Measurements from ENCODE around the gene PLEKHO1. TPM values are rescaled to one million over a fixed set of nuclear protein-coding genes. Genes with fewer than 3 reads are reported as not detected.
"Not testable (repeated sequence)": the region's sequence is repeated elsewhere in the genome, so short reads cannot be mapped to it uniquely, and the experiment has no call there.

Gene PLEKHO1
- total and polyA plus RNA-seq, 7 experiments from 2014 or later, result 33.4 to 111 (median 65.5) TPM

GRCh38 chr1:150127868-150128267 is 21.8 kb upstream of the PLEKHO1 start:
- Mint-ChIP-seq H3K36me3 (peaks cover 0 to 13% (median 7%) of the 10 kb centered on the region in 5 donors), H3K27me3 (no peaks in the 10 kb centered on the region), H3K27ac (no peak overlapping the region), H3K9me3 (no peaks in the 10 kb centered on the region), H3K4me3 (no peak overlapping the region), H3K4me1 (peaks cover 0 to 2% (median 0%) of the 10 kb centered on the region in 7 donors)
- intact Hi-C loops (cut with micrococcal nuclease), result no loop called here
- H3K27ac ChIP-seq (ENCODE audit: low read depth, low read length), result no peak overlapping the region
- no peak for ATAC-seq
- POLR2A ChIA-PET, result interaction anchor here (0.5 to 0.8 kb wide), 2 partner anchors 9 to 315 kb away, joined by 3 read pairs; no protein-coding TSS in a partner anchor
- no peaks in the 10 kb centered on the region for H3K9me3 ChIP-seq (ENCODE audit: control insufficient read depth in 2 of 3, low read length in 3 of 3)
- CTCF ChIA-PET, result interaction anchor here (0.6 to 2.0 kb wide), 2 partner anchors 23 to 54 kb away, joined by 3 to 8 read pairs; no protein-coding TSS in a partner anchor
- no peaks in the 10 kb centered on the region for H3K4me1 ChIP-seq (ENCODE audit: control insufficient read depth in 2 of 2, insufficient read depth in 2 of 2, low read length in 2 of 2)
- peak in 1 of 9 donors; percentile 27 for DNase-seq
- no peaks in the 10 kb centered on the region for H3K27me3 ChIP-seq (ENCODE audit: control insufficient read depth in 2 of 2, insufficient read depth in 2 of 2, low read length in 2 of 2)
- no peaks in the 10 kb centered on the region for H3K36me3 ChIP-seq (ENCODE audit: control insufficient read depth in 2 of 3, insufficient read depth in 3 of 3, low read length in 3 of 3)
- no peak overlapping the region for H3K4me3 ChIP-seq (ENCODE audit: low read length)

GRCh38 chr1:150132372-150132771 is 17.3 kb upstream of the PLEKHO1 start:
- CTCF ChIA-PET, result interaction anchor here (0.6 kb wide), 1 partner anchor 210 kb away, joined by 3 read pairs; no protein-coding TSS in a partner anchor
- H3K9me3 Mint-ChIP-seq, result no peaks in the 10 kb centered on the region
- DNase-seq (no peak), ATAC-seq (no peak)
- Histone ChIP-seq H3K36me3 (ENCODE audit: control insufficient read depth in 2 of 3, insufficient read depth in 3 of 3, low read length in 3 of 3) (no peaks in the 10 kb centered on the region), H3K4me3 (ENCODE audit: low read length) (no peak overlapping the region), H3K27me3 (ENCODE audit: control insufficient read depth in 2 of 2, insufficient read depth in 2 of 2, low read length in 2 of 2) (no peaks in the 10 kb centered on the region), H3K27ac (ENCODE audit: low read depth, low read length) (no peak overlapping the region), H3K4me1 (ENCODE audit: control insufficient read depth in 2 of 2, insufficient read depth in 2 of 2, low read length in 2 of 2) (no peaks in the 10 kb centered on the region), H3K9me3 (ENCODE audit: control insufficient read depth in 2 of 3, low read length in 3 of 3) (no peaks in the 10 kb centered on the region)
- H3K27me3 Mint-ChIP-seq, result no peaks in the 10 kb centered on the region
- intact Hi-C loops (cut with micrococcal nuclease), result no loop called here
- POLR2A ChIA-PET, result interaction anchor here (0.6 to 1.4 kb wide), 3 partner anchors 18 to 31 kb away, joined by 3 to 8 read pairs (median 4); no protein-coding TSS in a partner anchor
- peaks cover 0 to 4% (median 0%) of the 10 kb centered on the region in 7 donors for H3K4me1 Mint-ChIP-seq
- peaks cover 0 to 10% (median 7%) of the 10 kb centered on the region in 5 donors for H3K36me3 Mint-ChIP-seq
- no peak overlapping the region for H3K4me3 Mint-ChIP-seq
- H3K27ac Mint-ChIP-seq, result no peak overlapping the region

GRCh38 chr1:150134537-150134936 is 15.2 kb upstream of the PLEKHO1 start:
- Mint-ChIP-seq H3K27me3 (no peaks in the 10 kb centered on the region), H3K27ac (no peak overlapping the region)

GRCh38 chr1:150135400-150135799 is 14.3 kb upstream of the PLEKHO1 start:
- DNase-seq; H3K27ac ChIP-seq (ENCODE audit: low read depth, low read length); H3K27ac Mint-ChIP-seq; H3K27me3 ChIP-seq (ENCODE audit: control insufficient read depth in 2 of 2, insufficient read depth in 2 of 2, low read length in 2 of 2); H3K36me3 ChIP-seq (ENCODE audit: control insufficient read depth in 2 of 3, insufficient read depth in 3 of 3, low read length in 3 of 3); H3K9me3 Mint-ChIP-seq; H3K9me3 ChIP-seq (ENCODE audit: control insufficient read depth in 2 of 3, low read length in 3 of 3); H3K4me3 Mint-ChIP-seq; H3K27me3 Mint-ChIP-seq; H3K4me1 ChIP-seq (ENCODE audit: control insufficient read depth in 2 of 2, insufficient read depth in 2 of 2, low read length in 2 of 2); H3K4me1 Mint-ChIP-seq; CTCF ChIA-PET; H3K4me3 ChIP-seq (ENCODE audit: low read length); ATAC-seq; intact Hi-C loops (cut with micrococcal nuclease): not testable (repeated sequence)
- POLR2A ChIA-PET, result interaction anchor here (0.6 kb wide), 1 partner anchor 101 kb away, joined by 3 read pairs; the partner anchor contains the start of gene ANP32E
- H3K36me3 Mint-ChIP-seq, result peaks cover 0 to 11% (median 4%) of the 10 kb centered on the region in 5 donors

More at GRCh38 chr1:150134537-150134936, 15.2 kb upstream of the PLEKHO1 start:
- CTCF ChIA-PET, result no interaction called here
- H3K9me3 Mint-ChIP-seq, result no peaks in the 10 kb centered on the region
- H3K4me3 Mint-ChIP-seq, result no peak overlapping the region
- intact Hi-C loops (cut with micrococcal nuclease), result no loop called here
- Histone ChIP-seq H3K9me3 (ENCODE audit: control insufficient read depth in 2 of 3, low read length in 3 of 3) (no peaks in the 10 kb centered on the region), H3K27ac (ENCODE audit: low read depth, low read length) (no peak overlapping the region), H3K27me3 (ENCODE audit: control insufficient read depth in 2 of 2, insufficient read depth in 2 of 2, low read length in 2 of 2) (no peaks in the 10 kb centered on the region), H3K4me3 (ENCODE audit: low read length) (no peak overlapping the region), H3K36me3 (ENCODE audit: control insufficient read depth in 2 of 3, insufficient read depth in 3 of 3, low read length in 3 of 3) (no peaks in the 10 kb centered on the region), H3K4me1 (ENCODE audit: control insufficient read depth in 2 of 2, insufficient read depth in 2 of 2, low read length in 2 of 2) (no peaks in the 10 kb centered on the region)
- H3K4me1 Mint-ChIP-seq, result peaks cover 0 to 4% (median 0%) of the 10 kb centered on the region in 7 donors
- ATAC-seq, result no peak
- DNase-seq, result no peak
- H3K36me3 Mint-ChIP-seq, result peaks cover 0 to 11% (median 4%) of the 10 kb centered on the region in 5 donors
- POLR2A ChIA-PET, result interaction anchor here (0.6 kb wide), 1 partner anchor 43 kb away, joined by 6 read pairs; no protein-coding TSS in a partner anchor

GRCh38 chr1:150138044-150138443 is 11.7 kb upstream of the PLEKHO1 start:
- Mint-ChIP-seq H3K9me3 (no peaks in the 10 kb centered on the region), H3K4me1 (peaks cover 0 to 9% (median 0%) of the 10 kb centered on the region in 7 donors), H3K27ac (no peak overlapping the region), H3K36me3 (peaks cover 0 to 14% (median 0%) of the 10 kb centered on the region in 5 donors), H3K27me3 (no peaks in the 10 kb centered on the region), H3K4me3 (no peak overlapping the region)
- Histone ChIP-seq H3K36me3 (ENCODE audit: control insufficient read depth in 2 of 3, insufficient read depth in 3 of 3, low read length in 3 of 3) (no peaks in the 10 kb centered on the region), H3K4me1 (ENCODE audit: control insufficient read depth in 2 of 2, insufficient read depth in 2 of 2, low read length in 2 of 2) (no peaks in the 10 kb centered on the region), H3K9me3 (ENCODE audit: control insufficient read depth in 2 of 3, low read length in 3 of 3) (no peaks in the 10 kb centered on the region), H3K4me3 (ENCODE audit: low read length) (no peak overlapping the region), H3K27ac (ENCODE audit: low read depth, low read length) (no peak overlapping the region), H3K27me3 (ENCODE audit: control insufficient read depth in 2 of 2, insufficient read depth in 2 of 2, low read length in 2 of 2) (no peaks in the 10 kb centered on the region)
- ATAC-seq, result no peak
- POLR2A ChIA-PET, result no interaction called here
- no peak for DNase-seq
- CTCF ChIA-PET, result interaction anchor here (1.0 kb wide), 1 partner anchor 144 kb away, joined by 3 read pairs; no protein-coding TSS in a partner anchor
- intact Hi-C loops (cut with micrococcal nuclease), result no loop called here

- H3K27ac Mint-ChIP-seq, result no peak overlapping the region
- ChIA-PET POLR2A (interaction anchor here (0.6 to 1.5 kb wide), 3 partner anchors 8 to 1312 kb away, joined by 3 to 5 read pairs (median 3); partner anchors contain the start of gene PLEKHO1), CTCF (interaction anchor here (0.8 kb wide), 1 partner anchor 73 kb away, joined by 3 read pairs; no protein-coding TSS in a partner anchor)
- H3K4me3 Mint-ChIP-seq, result no peak overlapping the region
- no peaks in the 10 kb centered on the region for H3K9me3 Mint-ChIP-seq
- ATAC-seq (no peak), DNase-seq (no peak)
- no peaks in the 10 kb centered on the region for H3K27me3 Mint-ChIP-seq
- no peaks in the 10 kb centered on the region for H3K9me3 ChIP-seq (ENCODE audit: control insufficient read depth in 2 of 3, low read length in 3 of 3)
- H3K27me3 ChIP-seq (ENCODE audit: control insufficient read depth in 2 of 2, insufficient read depth in 2 of 2, low read length in 2 of 2), result no peaks in the 10 kb centered on the region
- H3K36me3 Mint-ChIP-seq, result peaks cover 0 to 10% (median 0%) of the 10 kb centered on the region in 5 donors
- no peak overlapping the region for H3K4me3 ChIP-seq (ENCODE audit: low read length)
- no peaks in the 10 kb centered on the region for H3K36me3 ChIP-seq (ENCODE audit: control insufficient read depth in 2 of 3, insufficient read depth in 3 of 3, low read length in 3 of 3)
- intact Hi-C loops (cut with micrococcal nuclease), result no loop called here
- no peak overlapping the region for H3K27ac ChIP-seq (ENCODE audit: low read depth, low read length)
- H3K4me1 ChIP-seq (ENCODE audit: control insufficient read depth in 2 of 2, insufficient read depth in 2 of 2, low read length in 2 of 2), result peaks cover 0 to 6% of the 10 kb centered on the region in 2 donors
- H3K4me1 Mint-ChIP-seq, result peaks cover 13 to 25% (median 18%) of the 10 kb centered on the region in 7 donors
These were observed 8.3 kb upstream of the PLEKHO1 start for GRCh38 chr1:150141452-150141851.

GRCh38 chr1:150142083-150142482 is 7.6 kb upstream of the PLEKHO1 start:
- H3K4me1 ChIP-seq (ENCODE audit: control insufficient read depth in 2 of 2, insufficient read depth in 2 of 2, low read length in 2 of 2), result peaks cover 0 to 10% of the 10 kb centered on the region in 2 donors
- no peak overlapping the region for H3K27ac ChIP-seq (ENCODE audit: low read depth, low read length)
- peaks cover 0 to 13% (median 0%) of the 10 kb centered on the region in 5 donors for H3K36me3 Mint-ChIP-seq
- DNase-seq, result no peak
- peaks cover 20 to 31% (median 25%) of the 10 kb centered on the region in 7 donors for H3K4me1 Mint-ChIP-seq
- H3K27me3 ChIP-seq (ENCODE audit: control insufficient read depth in 2 of 2, insufficient read depth in 2 of 2, low read length in 2 of 2), result no peaks in the 10 kb centered on the region
- no peaks in the 10 kb centered on the region for H3K9me3 Mint-ChIP-seq
- no peak overlapping the region for H3K4me3 Mint-ChIP-seq
- intact Hi-C loops (cut with micrococcal nuclease), result no loop called here
- peaks cover 0 to 6% (median 0%) of the 10 kb centered on the region in 5 donors for H3K27me3 Mint-ChIP-seq
- no peak for ATAC-seq
- no peaks in the 10 kb centered on the region for H3K36me3 ChIP-seq (ENCODE audit: control insufficient read depth in 2 of 3, insufficient read depth in 3 of 3, low read length in 3 of 3)
- ChIA-PET POLR2A (interaction anchor here (1.5 kb wide), 1 partner anchor 11 kb away, joined by 3 read pairs; no protein-coding TSS in a partner anchor), CTCF (no interaction called here)
- no peaks in the 10 kb centered on the region for H3K9me3 ChIP-seq (ENCODE audit: control insufficient read depth in 2 of 3, low read length in 3 of 3)
- H3K4me3 ChIP-seq (ENCODE audit: low read length), result no peak overlapping the region
- peak overlapping the region in 1 of 9 donors; percentile 55 for H3K27ac Mint-ChIP-seq

Data from naive thymus-derived CD4-positive, alpha-beta T cell (primary cell).